OCI-LY7 (cell line): ENCODE results near the gene MYH10.

Source experiments
- EZH2phosphoT487 ChIP-seq: fragments of 200-600 bp; sonication (generic); IDR thresholded peaks from 2 replicates; pipeline ENCODE4 v1.6.1; 2018; ENCODE audit warnings: low read depth, borderline replicate concordance, mild to moderate bottlenecking, mixed run types, antibody characterized with exemption, low read length, moderate library complexity, mixed read lengths
- TF ChIP-seq, protein P1 (sequence below): fragments of 200-600 bp; sonication (generic); conservative IDR thresholded peaks from 2 replicates; pipeline ENCODE4 v1.5.1; 2014; ENCODE audit warnings: mild to moderate bottlenecking, antibody characterized with exemption, low read length, moderate library complexity, mixed read lengths

DNA sequence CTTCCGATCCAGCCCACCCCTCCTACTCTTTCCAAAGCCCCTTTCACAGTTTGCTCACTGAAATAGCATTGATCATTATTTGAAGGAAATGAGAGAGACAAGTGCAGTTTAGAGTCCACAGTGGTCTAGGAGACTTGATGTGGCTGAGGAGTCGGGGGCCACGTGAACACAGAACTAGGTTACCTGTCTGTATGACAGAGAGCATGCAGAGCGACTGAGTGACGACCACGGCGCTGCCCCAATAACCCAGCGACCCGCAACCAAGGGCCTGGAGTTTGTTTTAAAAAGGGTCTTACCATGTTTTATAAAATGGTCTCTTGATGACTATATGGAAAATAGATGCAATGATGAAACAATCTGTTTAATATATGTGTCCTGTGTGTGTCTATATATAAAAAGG lies 155.3 kb downstream of the MYH10 start:
- TF ChIP-seq, protein P1, sequence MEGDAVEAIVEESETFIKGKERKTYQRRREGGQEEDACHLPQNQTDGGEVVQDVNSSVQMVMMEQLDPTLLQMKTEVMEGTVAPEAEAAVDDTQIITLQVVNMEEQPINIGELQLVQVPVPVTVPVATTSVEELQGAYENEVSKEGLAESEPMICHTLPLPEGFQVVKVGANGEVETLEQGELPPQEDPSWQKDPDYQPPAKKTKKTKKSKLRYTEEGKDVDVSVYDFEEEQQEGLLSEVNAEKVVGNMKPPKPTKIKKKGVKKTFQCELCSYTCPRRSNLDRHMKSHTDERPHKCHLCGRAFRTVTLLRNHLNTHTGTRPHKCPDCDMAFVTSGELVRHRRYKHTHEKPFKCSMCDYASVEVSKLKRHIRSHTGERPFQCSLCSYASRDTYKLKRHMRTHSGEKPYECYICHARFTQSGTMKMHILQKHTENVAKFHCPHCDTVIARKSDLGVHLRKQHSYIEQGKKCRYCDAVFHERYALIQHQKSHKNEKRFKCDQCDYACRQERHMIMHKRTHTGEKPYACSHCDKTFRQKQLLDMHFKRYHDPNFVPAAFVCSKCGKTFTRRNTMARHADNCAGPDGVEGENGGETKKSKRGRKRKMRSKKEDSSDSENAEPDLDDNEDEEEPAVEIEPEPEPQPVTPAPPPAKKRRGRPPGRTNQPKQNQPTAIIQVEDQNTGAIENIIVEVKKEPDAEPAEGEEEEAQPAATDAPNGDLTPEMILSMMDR = no peak
- TF ChIP-seq EZH2phosphoT487 = no peak
